HL-60 (cell line): ENCODE measurements around the gene CTNNA3.

Source experiments
- DNase-seq, 2 experiments: peaks; one replicate each; pipeline ENCODE4 v3.0.0-alpha.2; 2010 to 2020; ENCODE audit warnings: low read depth in 1 of 2, low spot score in 1 of 2
- H3K27ac ChIP-seq: fragments of 250-450 bp; sonication (Bioruptor Pico); replicated peaks from 2 replicates; pipeline ENCODE4 v1.5.1; 2020; ENCODE audit warnings: mild to moderate bottlenecking, moderate library complexity
- H3K27me3 ChIP-seq: fragments of 250-450 bp; sonication (Bioruptor Pico); 2 replicates; pipeline ENCODE4 v1.5.1; 2021; ENCODE audit warnings: mild to moderate bottlenecking, moderate library complexity; ENCODE audit not compliant: insufficient read depth, poor library complexity, severe bottlenecking
- H3K4me3 ChIP-seq: replicated peaks from 2 replicates; pipeline ENCODE4 v1.5.1; 2011; ENCODE audit warnings: mild to moderate bottlenecking, control low read depth, low read length; ENCODE audit not compliant: insufficient read depth
- CTCF ChIP-seq: IDR thresholded peaks from one replicate; pipeline ENCODE4 v1.5.1; 2011; ENCODE audit warnings: low read length, control low read depth, inconsistent platforms; ENCODE audit not compliant: insufficient read depth
- GABPA ChIP-seq: IDR thresholded peaks from 2 replicates; pipeline ENCODE4 v1.6.1; 2012; ENCODE audit warnings: low read depth
- POLR2AphosphoS5 ChIP-seq: IDR thresholded peaks from 2 replicates; pipeline ENCODE4 v1.6.1; 2012; ENCODE audit warnings: low read depth
- SPI1 ChIP-seq: IDR thresholded peaks from 2 replicates; pipeline ENCODE4 v1.6.1; 2012; ENCODE audit warnings: low read depth, mild to moderate bottlenecking, borderline replicate concordance
- TF ChIP-seq, protein P1 (sequence below): IDR thresholded peaks from 2 replicates; pipeline ENCODE4 v1.6.1; 2012; ENCODE audit warnings: low read depth; ENCODE audit not compliant: insufficient replicate concordance

The CTNNA3 gene

DNA sequence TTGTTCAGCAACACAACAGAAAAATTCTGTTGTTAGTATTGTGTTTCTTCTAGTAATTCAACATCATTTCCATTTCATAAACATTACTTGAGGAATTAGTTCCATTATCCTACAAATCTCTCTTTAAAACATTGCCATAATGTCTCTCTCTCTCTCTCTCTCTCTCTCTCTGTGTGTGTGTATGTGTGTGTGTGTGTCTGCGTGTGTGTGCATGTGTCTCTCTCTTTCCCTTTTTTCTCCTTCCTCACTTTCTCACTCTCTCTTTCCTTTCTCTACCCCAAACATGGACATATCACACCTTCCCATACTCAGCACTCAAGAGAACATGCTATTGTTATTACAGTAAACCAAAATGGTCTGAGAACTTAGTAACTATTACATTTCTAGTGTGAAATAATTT lies 753.6 kb downstream of the CTNNA3 start:
- DNase-seq: no peak
- no peak overlapping the region for H3K27ac ChIP-seq
- H3K27me3 ChIP-seq: no peaks in the 10 kb centered on the region
- H3K4me3 ChIP-seq: no peak overlapping the region
- no peak for TF ChIP-seq SPI1
- no peak for TF ChIP-seq CTCF
- TF ChIP-seq GABPA: no peak
- TF ChIP-seq, protein P1, sequence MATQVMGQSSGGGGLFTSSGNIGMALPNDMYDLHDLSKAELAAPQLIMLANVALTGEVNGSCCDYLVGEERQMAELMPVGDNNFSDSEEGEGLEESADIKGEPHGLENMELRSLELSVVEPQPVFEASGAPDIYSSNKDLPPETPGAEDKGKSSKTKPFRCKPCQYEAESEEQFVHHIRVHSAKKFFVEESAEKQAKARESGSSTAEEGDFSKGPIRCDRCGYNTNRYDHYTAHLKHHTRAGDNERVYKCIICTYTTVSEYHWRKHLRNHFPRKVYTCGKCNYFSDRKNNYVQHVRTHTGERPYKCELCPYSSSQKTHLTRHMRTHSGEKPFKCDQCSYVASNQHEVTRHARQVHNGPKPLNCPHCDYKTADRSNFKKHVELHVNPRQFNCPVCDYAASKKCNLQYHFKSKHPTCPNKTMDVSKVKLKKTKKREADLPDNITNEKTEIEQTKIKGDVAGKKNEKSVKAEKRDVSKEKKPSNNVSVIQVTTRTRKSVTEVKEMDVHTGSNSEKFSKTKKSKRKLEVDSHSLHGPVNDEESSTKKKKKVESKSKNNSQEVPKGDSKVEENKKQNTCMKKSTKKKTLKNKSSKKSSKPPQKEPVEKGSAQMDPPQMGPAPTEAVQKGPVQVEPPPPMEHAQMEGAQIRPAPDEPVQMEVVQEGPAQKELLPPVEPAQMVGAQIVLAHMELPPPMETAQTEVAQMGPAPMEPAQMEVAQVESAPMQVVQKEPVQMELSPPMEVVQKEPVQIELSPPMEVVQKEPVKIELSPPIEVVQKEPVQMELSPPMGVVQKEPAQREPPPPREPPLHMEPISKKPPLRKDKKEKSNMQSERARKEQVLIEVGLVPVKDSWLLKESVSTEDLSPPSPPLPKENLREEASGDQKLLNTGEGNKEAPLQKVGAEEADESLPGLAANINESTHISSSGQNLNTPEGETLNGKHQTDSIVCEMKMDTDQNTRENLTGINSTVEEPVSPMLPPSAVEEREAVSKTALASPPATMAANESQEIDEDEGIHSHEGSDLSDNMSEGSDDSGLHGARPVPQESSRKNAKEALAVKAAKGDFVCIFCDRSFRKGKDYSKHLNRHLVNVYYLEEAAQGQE: no peak
- TF ChIP-seq POLR2AphosphoS5: no peak

- H3K4me3 ChIP-seq: no peak overlapping the region
- H3K27me3 ChIP-seq: no peaks in the 10 kb centered on the region
- TF ChIP-seq, protein P1: no peak
- TF ChIP-seq POLR2AphosphoS5 (no peak), CTCF (no peak), SPI1 (no peak), GABPA (no peak)
- H3K27ac ChIP-seq: no peak overlapping the region
- DNase-seq: no peak
Observed at GRCh38 chr10:66941491-66941890, 754.5 kb downstream of the CTNNA3 start.

DNA sequence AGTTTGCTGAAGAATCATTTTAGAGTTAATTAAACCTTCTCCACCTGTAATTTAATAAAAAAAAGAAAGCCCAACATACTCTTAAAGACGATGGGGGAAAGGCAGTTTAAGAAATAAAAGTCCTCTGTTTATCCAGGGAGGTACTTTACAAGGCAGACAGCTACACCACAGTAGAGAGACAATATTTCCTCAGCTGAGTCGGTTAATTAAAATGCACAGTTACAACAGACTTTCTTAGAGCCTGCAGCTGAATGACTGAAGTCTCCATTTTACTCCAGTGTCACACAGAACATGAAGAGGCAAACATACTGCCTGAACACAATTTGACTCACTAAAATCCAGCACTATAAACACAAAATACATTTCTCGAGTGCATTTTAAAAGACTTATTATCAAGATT lies 755.0 kb downstream of the CTNNA3 start:
- Histone ChIP-seq H3K27me3 (no peaks in the 10 kb centered on the region), H3K4me3 (no peak overlapping the region), H3K27ac (no peak overlapping the region)
- TF ChIP-seq, protein P1: no peak
- TF ChIP-seq SPI1 (no peak), CTCF (no peak), GABPA (no peak), POLR2AphosphoS5 (no peak)
- DNase-seq: no peak
